ENCODE data around the gene SUMO3. TPM values are rescaled to one million over a fixed set of nuclear protein-coding genes. Genes with fewer than 3 reads are reported as not detected.

SUMO3 gene
- total and polyA plus RNA-seq, 12 donors = 21.1 to 92.3 (median 72.1) TPM

DNA sequence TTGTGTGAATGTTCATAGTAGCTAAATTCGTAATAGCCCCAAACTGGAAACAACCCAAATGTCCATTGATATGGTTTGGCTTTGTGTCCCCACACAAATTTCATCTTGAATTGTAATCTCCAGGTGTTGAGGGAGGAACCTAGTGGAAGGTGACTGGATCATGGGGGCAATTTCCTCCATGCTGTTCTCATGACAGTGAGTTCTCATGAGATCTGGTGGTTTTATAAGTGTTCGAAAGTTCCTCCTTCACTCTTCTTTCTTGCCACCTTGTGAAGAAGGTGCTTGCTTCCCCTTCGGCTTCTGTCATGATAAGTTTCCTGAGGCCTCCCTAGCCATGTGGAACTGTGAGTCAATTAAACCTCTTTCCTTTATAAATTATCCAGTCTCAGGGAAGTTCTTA lies 27.5 kb downstream of the SUMO3 start:
- TF ChIP-seq, protein P1, sequence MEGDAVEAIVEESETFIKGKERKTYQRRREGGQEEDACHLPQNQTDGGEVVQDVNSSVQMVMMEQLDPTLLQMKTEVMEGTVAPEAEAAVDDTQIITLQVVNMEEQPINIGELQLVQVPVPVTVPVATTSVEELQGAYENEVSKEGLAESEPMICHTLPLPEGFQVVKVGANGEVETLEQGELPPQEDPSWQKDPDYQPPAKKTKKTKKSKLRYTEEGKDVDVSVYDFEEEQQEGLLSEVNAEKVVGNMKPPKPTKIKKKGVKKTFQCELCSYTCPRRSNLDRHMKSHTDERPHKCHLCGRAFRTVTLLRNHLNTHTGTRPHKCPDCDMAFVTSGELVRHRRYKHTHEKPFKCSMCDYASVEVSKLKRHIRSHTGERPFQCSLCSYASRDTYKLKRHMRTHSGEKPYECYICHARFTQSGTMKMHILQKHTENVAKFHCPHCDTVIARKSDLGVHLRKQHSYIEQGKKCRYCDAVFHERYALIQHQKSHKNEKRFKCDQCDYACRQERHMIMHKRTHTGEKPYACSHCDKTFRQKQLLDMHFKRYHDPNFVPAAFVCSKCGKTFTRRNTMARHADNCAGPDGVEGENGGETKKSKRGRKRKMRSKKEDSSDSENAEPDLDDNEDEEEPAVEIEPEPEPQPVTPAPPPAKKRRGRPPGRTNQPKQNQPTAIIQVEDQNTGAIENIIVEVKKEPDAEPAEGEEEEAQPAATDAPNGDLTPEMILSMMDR (IDR thresholded peaks at IDR 0.05) = no peak
- TF ChIP-seq POLR2A (IDR thresholded peaks at IDR 0.05) = no peak
- Histone ChIP-seq H3K36me3 (replicated peaks in 1 of 2) (no peaks in the 10 kb centered on the region), H3K9me3 (replicated peaks in 1 of 3) (no peaks in the 10 kb centered on the region), H3K27me3 (no peaks in the 10 kb centered on the region), H3K4me1 (replicated peaks in 1 of 2) (peaks cover 0 to 13% of the 10 kb centered on the region in 2 donors), H3K27ac (no peak overlapping the region), H3K4me3 (no peak overlapping the region)
- DNase-seq = no peak
- intact Hi-C loops (cut with DNase I) = loop anchor here (5.0 kb wide), 1 partner anchor 278 kb away; no protein-coding TSS in a partner anchor
- 91 to 95% (median 94%) methylated on average over 3 of the region's 3 CpGs for WGBS, 4 donors

GRCh38 chr21:44789880-44790279 lies 28.0 kb downstream of the SUMO3 start:
- no peak for TF ChIP-seq POLR2A (IDR thresholded peaks at IDR 0.05)
- TF ChIP-seq, protein P1 (IDR thresholded peaks at IDR 0.05) = no peak
- no peak for DNase-seq
- WGBS, 4 donors = 71 to 89% (median 83%) methylated on average over 1 of the region's 1 CpG
- Histone ChIP-seq H3K27ac (no peak overlapping the region), H3K4me3 (no peak overlapping the region), H3K4me1 (replicated peaks in 1 of 2) (peaks cover 0 to 13% of the 10 kb centered on the region in 2 donors), H3K36me3 (replicated peaks in 1 of 2) (no peaks in the 10 kb centered on the region), H3K27me3 (no peaks in the 10 kb centered on the region), H3K9me3 (replicated peaks in 1 of 3) (no peaks in the 10 kb centered on the region)
- intact Hi-C loops (cut with DNase I) = loop anchor here (5.0 kb wide), 1 partner anchor 278 kb away; no protein-coding TSS in a partner anchor

DNA sequence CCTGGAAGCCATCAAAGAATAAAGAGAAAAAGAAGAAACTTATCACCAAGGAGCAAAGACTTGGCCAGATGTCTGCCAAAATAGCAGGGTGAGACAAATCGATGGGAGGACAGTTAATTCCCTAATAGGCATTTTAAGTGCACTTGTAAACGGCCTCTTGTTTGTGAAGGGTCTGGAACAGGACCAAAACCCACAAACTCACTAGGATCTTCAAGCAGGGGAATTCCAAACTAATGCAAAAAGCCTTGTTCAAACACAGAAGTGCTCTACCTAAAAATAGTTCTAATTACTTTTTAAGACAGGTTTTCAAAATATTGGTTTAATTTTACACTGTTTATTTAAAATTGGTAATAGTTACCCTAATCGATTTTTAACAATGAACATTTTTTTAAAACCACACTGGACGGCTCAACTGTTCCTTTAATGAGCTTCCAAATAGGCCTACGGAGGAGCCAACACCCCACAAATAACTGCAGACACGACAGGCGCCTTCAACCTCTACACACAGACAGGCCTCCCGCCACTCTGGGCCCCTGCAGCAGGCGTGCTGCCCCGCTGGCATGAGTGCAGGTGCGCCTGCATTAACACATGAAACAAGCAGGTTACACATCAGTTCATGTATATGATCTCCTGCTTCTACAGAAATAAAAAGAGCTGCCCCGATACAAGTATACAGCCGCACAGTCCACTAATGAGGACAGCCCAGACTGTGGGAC lies 32.1 kb downstream of the SUMO3 start:
- Histone ChIP-seq H3K9me3 (replicated peaks in 1 of 3) (no peaks in the 10 kb centered on the region), H3K36me3 (replicated peaks in 1 of 2) (no peaks in the 10 kb centered on the region), H3K27me3 (no peaks in the 10 kb centered on the region), H3K4me1 (replicated peaks in 1 of 2) (no peaks in the 10 kb centered on the region), H3K4me3 (no peak overlapping the region), H3K27ac (no peak overlapping the region)
- intact Hi-C loops (cut with DNase I) = no loop called here
- TF ChIP-seq, protein P1 (IDR thresholded peaks at IDR 0.05) = no peak
- TF ChIP-seq POLR2A (IDR thresholded peaks at IDR 0.05) = no peak
- WGBS, 4 donors = 77 to 86% (median 80%) methylated on average over 13 of the region's 13 CpGs
- DNase-seq = no peak

- H3K27me3 ChIP-seq = no peaks in the 10 kb centered on the region
- no peak overlapping the region for H3K27ac ChIP-seq
- H3K36me3 ChIP-seq (replicated peaks in 1 of 2) = no peaks in the 10 kb centered on the region
- H3K4me1 ChIP-seq (replicated peaks in 1 of 2) = no peaks in the 10 kb centered on the region
- 96 to 98% (median 97%) methylated on average over 6 of the region's 6 CpGs for WGBS, 4 donors
- no peak overlapping the region for H3K4me3 ChIP-seq
- no peak for DNase-seq
- H3K9me3 ChIP-seq (replicated peaks in 1 of 3) = no peaks in the 10 kb centered on the region
- TF ChIP-seq, protein P1 (IDR thresholded peaks at IDR 0.05) = no peak
- TF ChIP-seq POLR2A (IDR thresholded peaks at IDR 0.05) = no peak
- intact Hi-C loops (cut with DNase I) = no loop called here
Observed at GRCh38 chr21:44784810-44785209, 33.1 kb downstream of the SUMO3 start.
